ENCODE measurements around the gene CCDC194.

Gene CCDC194

DNA sequence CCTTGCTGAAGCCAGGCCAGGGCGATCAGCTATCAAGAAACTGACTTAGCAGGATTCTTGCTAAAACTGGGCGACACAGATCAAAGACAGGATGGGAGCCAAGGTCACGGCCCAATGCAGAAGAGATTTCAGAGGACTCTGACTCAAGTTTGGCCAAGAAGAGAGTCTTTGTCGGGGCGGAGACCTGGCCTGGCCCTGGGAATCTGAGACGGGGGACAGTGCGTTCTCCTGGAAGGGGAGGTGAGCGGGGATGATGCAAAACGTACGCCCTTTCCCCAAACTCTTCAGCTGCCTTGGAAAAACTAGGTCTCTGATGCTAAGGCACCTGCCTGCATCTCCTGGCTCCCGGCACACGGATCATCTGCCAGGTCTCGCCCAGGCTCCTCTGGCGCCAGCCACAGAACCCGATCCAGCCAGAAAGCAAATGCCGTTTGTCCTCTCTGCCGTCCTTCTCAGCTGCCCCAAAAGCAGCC, 35.7 kb upstream of the CCDC194 start:
- no peak for DNase-seq (ENCODE audit: low read depth)
- TF ChIP-seq CTCF (conservative IDR thresholded peaks at IDR 0.05; ENCODE audit: control insufficient read depth, insufficient read depth, low read depth, low read length), result no peak
- H3K4me3 ChIP-seq (ENCODE audit: control insufficient read depth, low read depth, low read length), result no peak overlapping the region

- H3K4me3 ChIP-seq (ENCODE audit: control insufficient read depth, low read depth, low read length), result no peak overlapping the region
- TF ChIP-seq CTCF (conservative IDR thresholded peaks at IDR 0.05; ENCODE audit: control insufficient read depth, insufficient read depth, low read depth, low read length), result peak; percentile 34
- DNase-seq (ENCODE audit: low read depth), result peak; percentile 23
Measured at GRCh38 chr19:17424743-17425365, 30.9 kb upstream of the CCDC194 start.

DNA sequence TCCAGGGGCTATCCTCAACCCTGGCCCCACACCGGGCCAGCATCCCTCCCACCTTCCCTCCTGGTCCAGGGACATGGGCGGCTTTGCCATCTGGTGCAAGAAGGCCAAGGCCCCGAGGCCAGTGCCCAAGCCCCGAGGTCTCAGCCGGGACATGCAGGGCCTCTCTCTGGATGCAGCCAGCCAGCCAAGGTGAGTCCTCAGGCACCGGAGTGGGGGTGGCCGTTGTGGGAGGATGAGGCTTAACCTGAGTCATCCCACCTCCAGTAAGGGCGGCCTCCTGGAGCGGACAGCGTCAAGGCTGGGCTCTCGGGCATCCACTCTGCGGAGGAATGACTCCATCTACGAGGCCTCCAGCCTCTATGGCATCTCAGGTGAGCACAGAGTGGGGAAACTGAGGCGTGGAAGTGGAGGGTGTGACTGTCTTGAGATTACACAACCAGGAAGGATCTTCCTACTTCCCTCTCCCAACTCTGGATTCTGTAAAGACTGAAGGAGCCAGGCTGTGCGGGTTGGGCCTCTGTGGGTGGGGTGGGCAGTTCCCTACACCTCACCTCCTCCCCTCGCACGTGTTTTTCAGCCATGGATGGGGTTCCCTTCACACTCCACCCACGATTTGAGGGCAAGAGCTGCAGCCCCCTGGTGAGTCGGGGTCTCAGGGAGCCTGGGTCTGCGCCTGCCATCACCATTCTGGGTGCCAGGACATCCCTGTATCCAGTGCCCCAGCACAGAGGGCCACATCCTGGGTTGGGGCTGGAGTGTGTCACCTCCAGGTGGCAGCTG, 29.6 kb upstream of the CCDC194 start:
- no peak for DNase-seq (ENCODE audit: low read depth)
- no peak overlapping the region for H3K4me3 ChIP-seq (ENCODE audit: control insufficient read depth, low read depth, low read length)
- TF ChIP-seq CTCF (conservative IDR thresholded peaks at IDR 0.05; ENCODE audit: control insufficient read depth, insufficient read depth, low read depth, low read length), result no peak

- H3K4me3 ChIP-seq (ENCODE audit: control insufficient read depth, low read depth, low read length), result no peak overlapping the region
- no peak for TF ChIP-seq CTCF (conservative IDR thresholded peaks at IDR 0.05; ENCODE audit: control insufficient read depth, insufficient read depth, low read depth, low read length)
- DNase-seq (ENCODE audit: low read depth), result no peak
Measured at GRCh38 chr19:17421942-17422341, 27.9 kb upstream of the CCDC194 start.

DNA sequence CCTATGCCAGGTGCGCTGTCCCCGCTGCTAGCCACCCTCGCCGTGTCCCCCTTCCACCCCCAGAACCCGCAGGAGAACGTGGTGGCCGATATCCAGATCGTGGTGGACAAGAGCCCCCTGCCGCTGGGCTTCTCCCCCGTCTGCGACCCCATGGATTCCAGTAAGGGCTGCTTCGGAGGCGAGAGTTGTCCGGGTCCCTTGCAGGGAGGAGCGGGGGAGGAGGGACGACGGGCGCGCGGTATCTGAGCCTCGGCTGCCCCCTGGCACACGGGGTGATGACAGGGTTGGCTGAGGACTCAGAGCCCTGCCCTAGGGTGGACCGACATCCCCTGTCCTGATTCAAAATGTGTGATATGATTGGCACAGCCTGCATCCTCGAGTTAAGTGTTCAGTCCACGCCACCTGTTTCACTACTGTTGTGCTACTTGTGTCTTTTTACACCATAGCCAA, 26.5 kb upstream of the CCDC194 start:
- no peak for DNase-seq (ENCODE audit: low read depth)
- TF ChIP-seq CTCF (conservative IDR thresholded peaks at IDR 0.05; ENCODE audit: control insufficient read depth, insufficient read depth, low read depth, low read length), result no peak

DNA sequence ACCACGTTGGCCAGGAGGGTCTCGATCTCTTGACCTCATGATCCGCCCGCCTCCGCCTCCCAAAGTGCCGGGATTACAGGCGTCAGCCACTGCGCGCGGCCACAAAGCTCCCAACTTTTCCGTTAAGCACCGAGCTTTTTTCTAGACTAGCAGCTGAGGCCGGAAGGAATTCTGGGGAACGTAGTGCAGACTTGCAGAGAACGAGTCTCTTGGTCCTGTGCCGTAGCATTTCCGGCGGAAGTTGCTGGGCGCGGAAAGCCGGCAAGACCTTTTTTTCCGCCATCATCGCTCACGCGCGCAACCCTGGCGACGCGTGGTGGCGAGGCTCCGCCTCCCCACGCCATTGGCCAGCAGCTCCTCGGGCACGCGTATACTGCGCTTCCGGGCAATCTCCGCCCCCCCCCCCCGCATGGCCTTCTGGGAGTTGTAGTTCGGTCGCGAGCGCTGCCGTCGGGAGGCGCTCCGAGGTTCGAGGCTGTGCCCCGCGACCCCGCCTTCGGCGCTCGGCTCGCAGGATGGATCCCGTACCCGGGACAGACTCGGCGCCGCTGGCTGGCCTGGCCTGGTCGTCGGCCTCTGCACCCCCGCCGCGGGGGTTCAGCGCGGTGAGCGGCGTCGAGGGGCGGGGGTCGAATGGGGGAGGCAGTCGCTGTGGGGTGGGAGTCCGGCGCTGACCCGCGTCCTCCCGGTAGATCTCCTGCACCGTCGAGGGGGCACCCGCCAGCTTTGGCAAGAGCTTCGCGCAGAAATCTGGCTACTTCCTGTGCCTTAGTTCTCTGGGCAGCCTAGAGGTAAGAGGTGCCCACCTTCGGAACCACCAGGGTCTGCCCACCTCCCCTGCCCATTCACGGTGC, 25.9 kb upstream of the CCDC194 start, which contains the start of gene MVB12A:
Gene MVB12A, plus strand, starts transcription at position 427 of the 854 bp plus-strand sequence. Its CDS starts 89 bp downstream, at position 516.
- peak within 1 kb of the TSS; percentile 78 for H3K4me3 ChIP-seq (ENCODE audit: control insufficient read depth, low read depth, low read length)
- no peak for TF ChIP-seq CTCF (conservative IDR thresholded peaks at IDR 0.05; ENCODE audit: control insufficient read depth, insufficient read depth, low read depth, low read length)
- DNase-seq (ENCODE audit: low read depth), result peak; percentile 99

More for the DNA sequence above, 26.5 kb upstream of the CCDC194 start:
- peak overlapping the region; percentile 78 for H3K4me3 ChIP-seq (ENCODE audit: control insufficient read depth, low read depth, low read length)

Data from fibroblast of mammary gland (primary cell).